NT2/D1 (cell line): ENCODE measurements around the gene RASL10A.

ENCODE experiments used
- SUZ12 ChIP-seq: IDR thresholded peaks from 2 replicates; pipeline ENCODE4 v1.6.1; 2011; ENCODE audit not compliant: insufficient read length, insufficient read depth; ENCODE audit errors: extremely low read depth
- YY1 ChIP-seq: IDR thresholded peaks from 2 replicates; pipeline ENCODE4 v1.6.1; 2011; ENCODE audit not compliant: insufficient read length, insufficient read depth
- ZNF274 ChIP-seq: IDR thresholded peaks from 2 replicates; pipeline ENCODE4 v1.6.1; 2011; ENCODE audit warnings: mild to moderate bottlenecking, low read depth, low read length

- TF ChIP-seq ZNF274: no peak
- TF ChIP-seq SUZ12: no peak
- TF ChIP-seq YY1: no peak
Observed at GRCh38 chr22:29302402-29302680, 13.2 kb downstream of the RASL10A start.
